Heart left ventricle (tissue), 16 donors: ENCODE measurements around the gene LGALS13. TPM values are rescaled to one million over a fixed set of nuclear protein-coding genes. Genes with fewer than 3 reads are reported as not detected.

Source experiments
- ATAC-seq, 4 donors: fragments of 200-7000 bp; cut with Tn5 transposase; one replicate each; pipeline ENCODE4 v1.9.1; 2020 to 2022; ENCODE audit warnings: moderate library complexity in 4 of 4, mild to moderate bottlenecking in 3 of 4, moderate number of reproducible peaks in 1 of 4
- DNase-seq, 5 donors: peaks; one replicate each; pipeline ENCODE4 v3.0.0-alpha.2; 2020
- H3K27ac ChIP-seq, 12 donors: fragments of 200-600 bp; sonication (generic) in 4 of 12; one replicate each; pipeline versions ENCODE4 v1.5.0 to v1.8.0; 2016 to 2022; ENCODE audit warnings: mild to moderate bottlenecking in 2 of 12
- H3K27me3 ChIP-seq, 9 donors: fragments of 200-600 bp; sonication (generic) in 2 of 9; one replicate each; pipeline versions ENCODE4 v1.5.1 to v1.8.0; 2016 to 2022; ENCODE audit warnings: mild to moderate bottlenecking in 3 of 9
- H3K36me3 ChIP-seq, 9 donors: fragments of 200-600 bp; sonication (generic) in 2 of 9; one replicate each; pipeline versions ENCODE4 v1.5.0 to v1.8.0; 2018 to 2022; ENCODE audit warnings: mild to moderate bottlenecking in 2 of 9
- H3K4me1 ChIP-seq, 12 donors: fragments of 200-600 bp; sonication (generic) in 4 of 12; one replicate each; pipeline versions ENCODE4 v1.5.0 to v1.8.0; 2016 to 2022; ENCODE audit warnings: mild to moderate bottlenecking in 3 of 12
- H3K4me3 ChIP-seq, 12 donors: fragments of 200-600 bp; sonication (generic) in 4 of 12; one replicate each; pipeline versions ENCODE4 v1.5.0 to v1.8.0; 2017 to 2022; ENCODE audit warnings: mild to moderate bottlenecking in 9 of 12, moderate library complexity in 4 of 12
- H3K9me3 ChIP-seq, 12 donors: fragments of 200-600 bp; sonication (generic) in 4 of 12; one replicate each; pipeline versions ENCODE4 v1.5.0 to v1.8.0; 2016 to 2022; ENCODE audit warnings: mild to moderate bottlenecking in 1 of 12
- CTCF ChIP-seq, 12 donors: fragments of 200-600 bp; sonication (generic) in 4 of 12; IDR thresholded peaks; one replicate each; pipeline versions ENCODE4 v1.5.0 to v1.8.0; 2018 to 2022; ENCODE audit warnings: antibody characterized with exemption in 12 of 12, mild to moderate bottlenecking in 5 of 12
- POLR2A ChIP-seq, 2 donors: fragments of 450-650 bp; IDR thresholded peaks; one replicate each; pipeline ENCODE4 v1.6.1; 2017; ENCODE audit warnings: antibody characterized with exemption in 2 of 2, mild to moderate bottlenecking in 2 of 2, moderate library complexity in 2 of 2
- WGBS, 4 donors: extraction: QIAGEN DNeasy Blood & Tissue Kit in 2 of 4; methylation state at CpG; one replicate each; pipeline versions ENCODE4 v1.1.5 to v1.1.7; 2013 to 2018; 5-methylcytosine and 5-hydroxymethylcytosine counted together
- intact Hi-C, 10 donors: fragments of 100-400 bp; cut with DNase I; formaldehyde crosslinking; loops; one replicate each; pipeline versions ENCODE4 v1.11.1 to v1.14.2; 2022
- polyA plus RNA-seq, 2 donors: library from polyadenylated mRNA; stranded (reverse); fragments of 200-250 nt; gene quantifications; one replicate each; pipeline ENCODE4 v1.2.3, GENCODE V29; 2013
- total RNA-seq, 9 donors: library from RNA; depleted of rRNA in 2 of 9; stranded (reverse); fragments of >200 nt in 2 of 9; fragmentation: NEBNext Ultra II Directional in 3 of 9; extraction: Animal tissue kit (Norgen Biotek cat#: 25700) in 3 of 9; gene quantifications; one replicate each; pipeline versions ENCODE4 v1.1.0 to v1.2.4, GENCODE V29; 2016 to 2023
- donor health status: ischemic (EF 13 %, LVEDD 7.1; RV severe dilation, severe dysfunction).
- donor health status: healthy with polysubstance abuse.
- donor health status: DM: no; HTN: yes; CAD: no.
- donor health status: DM: no; HTN: no; CAD: no.
- donor health status: ischemic (EF 25% LVEDD 6.9; RV normal size, moderate dysfunction).
- donor health status: ischemic (EF 25% LVEDD 5.7; RV mildly dilated, moderate dysfunction).
- donor health status: healthy.
- donor health status: DM: yes; HTN: yes; CAD: no.
- donor health status: ischemic (EF 35%, LVEDD 5.7; RV mildly dilated, moderate dysfunction).
- donor health status: nonischemic (EF 11% LVEDD 7.7; RV severe dilation, severe dysfunction).
- donor health status: DM: yes; HTN: yes; CAD: no.
- donor health status: PGD.
- donor health status: ischemic (EF 29% LVEDD 5.4; RV normal size, mild dysfunction).
- donor health status: nonischemic (EF 23%, LVEDD 6.1; RV moderate dilation, normal function).

Gene LGALS13
- total and polyA plus RNA-seq, 11 donors = not detected

GRCh38 chr19:39643591-39643990 is 41.3 kb downstream of the LGALS13 start:
- H3K27me3 ChIP-seq = peaks cover 0 to 20% (median 5%) of the 10 kb centered on the region in 9 donors

GRCh38 chr19:39645800-39646411 is 43.6 kb downstream of the LGALS13 start:
- WGBS, 4 donors = 17 to 27% (median 23%) methylated on average over 6 of the region's 6 CpGs
- no peak overlapping the region for H3K4me3 ChIP-seq
- H3K4me1 ChIP-seq = no peaks in the 10 kb centered on the region
- intact Hi-C loops = no loop called here
- H3K9me3 ChIP-seq = no peaks in the 10 kb centered on the region
- no peak overlapping the region for H3K27ac ChIP-seq
- ATAC-seq (no peak), DNase-seq (no peak)
- no peak for TF ChIP-seq POLR2A (IDR thresholded peaks at IDR 0.05)
- H3K36me3 ChIP-seq = no peaks in the 10 kb centered on the region
- H3K27me3 ChIP-seq = peaks cover 0 to 17% (median 4%) of the 10 kb centered on the region in 9 donors

More at GRCh38 chr19:39643591-39643990, 41.3 kb downstream of the LGALS13 start:
- TF ChIP-seq CTCF (IDR thresholded peaks at IDR 0.05) (no peak), POLR2A (IDR thresholded peaks at IDR 0.05) (no peak)
- no peak overlapping the region for H3K4me3 ChIP-seq
- H3K4me1 ChIP-seq = no peaks in the 10 kb centered on the region
- H3K27ac ChIP-seq = no peak overlapping the region
- ATAC-seq = no peak
- DNase-seq = no peak
- no peaks in the 10 kb centered on the region for H3K36me3 ChIP-seq
- 60 to 67% (median 62%) methylated on average over 5 of the region's 5 CpGs for WGBS, 4 donors
- no peaks in the 10 kb centered on the region for H3K9me3 ChIP-seq
- intact Hi-C loops = no loop called here

GRCh38 chr19:39647918-39648317 is 45.6 kb downstream of the LGALS13 start:
- 35 to 42% (median 39%) methylated on average over 3 of the region's 3 CpGs for WGBS, 4 donors
- TF ChIP-seq CTCF (IDR thresholded peaks at IDR 0.05) = no peak
- TF ChIP-seq POLR2A (IDR thresholded peaks at IDR 0.05) = no peak
- no peaks in the 10 kb centered on the region for H3K36me3 ChIP-seq
- H3K4me3 ChIP-seq = no peak overlapping the region
- no peaks in the 10 kb centered on the region for H3K9me3 ChIP-seq
- H3K27ac ChIP-seq = no peak overlapping the region
- no peak for ATAC-seq
- DNase-seq = no peak
- intact Hi-C loops = no loop called here
- H3K4me1 ChIP-seq = no peaks in the 10 kb centered on the region
- peaks cover 0 to 11% (median 0%) of the 10 kb centered on the region in 9 donors for H3K27me3 ChIP-seq

GRCh38 chr19:39655613-39656012 is 53.3 kb downstream of the LGALS13 start, which contains the start of gene LGALS16:
Gene LGALS16 (plus strand): TSS chr19:39655913. CDS start chr19:39655962, 49 bp downstream.
- H3K4me1 ChIP-seq = no peaks in the 10 kb centered on the region
- no peaks in the 10 kb centered on the region for H3K9me3 ChIP-seq
- no peaks in the 10 kb centered on the region for H3K36me3 ChIP-seq
- ATAC-seq (no peak), DNase-seq (no peak)
- WGBS, 4 donors = 38 to 51% (median 46%) methylated on average over 3 of the region's 3 CpGs
- no peak within 1 kb of the TSS for H3K4me3 ChIP-seq
- H3K27me3 ChIP-seq = peaks cover 0 to 4% (median 0%) of the 10 kb centered on the region in 9 donors
- H3K27ac ChIP-seq = no peak within 1 kb of the TSS
- intact Hi-C loops = no loop called here
- TF ChIP-seq CTCF (IDR thresholded peaks at IDR 0.05) (no peak), POLR2A (IDR thresholded peaks at IDR 0.05) (no peak)

Other genes starting within 250 kb of the LGALS13 start
- gene PAF1, start 211.4 kb upstream of the LGALS13 start, total RNA-seq = 10 to 100 TPM; 32.8 to 75.7 (median 40.7) TPM
- gene PAF1, start 211.4 kb upstream of the LGALS13 start, polyA plus RNA-seq = 10 to 100 TPM; 32.5 to 61.1 TPM
- gene MED29, start 211.1 kb upstream of the LGALS13 start, total RNA-seq = 10 to 100 TPM; 26.3 to 53.0 (median 34.1) TPM
- 10 to 100 TPM; 34.1 to 46.0 TPM for gene MED29, start 211.1 kb upstream of the LGALS13 start, polyA plus RNA-seq
- 100 to 1,000 TPM in 2 of 9 donors, 10 to 100 TPM in 7; 16.1 to 145 (median 51.1) TPM for gene ZFP36, start 195.7 kb upstream of the LGALS13 start, total RNA-seq
- gene ZFP36, start 195.7 kb upstream of the LGALS13 start, polyA plus RNA-seq = 10 to 100 TPM; 45.8 to 65.1 TPM
- 10 to 100 TPM in 8 of 9 donors, 1 to 10 TPM in 1; 9.2 to 38.5 (median 14.6) TPM for gene PLEKHG2, start 189.9 kb upstream of the LGALS13 start, total RNA-seq
- gene PLEKHG2, start 189.9 kb upstream of the LGALS13 start, polyA plus RNA-seq = 10 to 100 TPM in 1 of 2 donors, 1 to 10 TPM in 1; 8.9 to 11.7 TPM
- gene RPS16, start 166.6 kb upstream of the LGALS13 start, total RNA-seq = 1,000 to 10,000 TPM in 7 of 9 donors, 100 to 1,000 TPM in 2; 617 to 1,566 (median 1,374) TPM
- 1,000 to 10,000 TPM; 1,266 to 2,656 TPM for gene RPS16, start 166.6 kb upstream of the LGALS13 start, polyA plus RNA-seq
- 100 to 1,000 TPM in 1 of 9 donors, 10 to 100 TPM in 8; 64.2 to 113 (median 81.7) TPM for gene SUPT5H, start 156.9 kb upstream of the LGALS13 start, total RNA-seq
- 100 to 1,000 TPM in 1 of 2 donors, 10 to 100 TPM in 1; 63.8 to 112 TPM for gene SUPT5H, start 156.9 kb upstream of the LGALS13 start, polyA plus RNA-seq
- gene TIMM50, start 121.7 kb upstream of the LGALS13 start, total RNA-seq = 10 to 100 TPM; 66.0 to 91.3 (median 77.3) TPM
- gene TIMM50, start 121.7 kb upstream of the LGALS13 start, polyA plus RNA-seq = 100 to 1,000 TPM; 103 to 106 TPM
- not detected for gene DLL3, start 103.6 kb upstream of the LGALS13 start, total RNA-seq
- not detected for gene DLL3, start 103.6 kb upstream of the LGALS13 start, polyA plus RNA-seq
- gene SELENOV, start 87.4 kb upstream of the LGALS13 start, total RNA-seq = not detected
- not detected for gene SELENOV, start 87.4 kb upstream of the LGALS13 start, polyA plus RNA-seq
- 1 to 10 TPM; 1.1 to 5.1 (median 2.9) TPM for gene EID2B, start 69.7 kb upstream of the LGALS13 start, total RNA-seq
- gene EID2B, start 69.7 kb upstream of the LGALS13 start, polyA plus RNA-seq = 1 to 10 TPM; 1.4 to 2.2 TPM
- gene EID2, start 62.4 kb upstream of the LGALS13 start, total RNA-seq = 10 to 100 TPM in 7 of 9 donors, 1 to 10 TPM in 2; 7.1 to 14.6 (median 12.6) TPM
- gene EID2, start 62.4 kb upstream of the LGALS13 start, polyA plus RNA-seq = 10 to 100 TPM; 12.9 to 16.5 TPM
- not detected for gene LGALS16, start 53.4 kb downstream of the LGALS13 start, total RNA-seq
- gene LGALS16, start 53.4 kb downstream of the LGALS13 start, polyA plus RNA-seq = not detected
- not detected for gene LGALS14, start 102.0 kb downstream of the LGALS13 start, total RNA-seq
- gene LGALS14, start 102.0 kb downstream of the LGALS13 start, polyA plus RNA-seq = not detected
- gene CLC, start 135.5 kb downstream of the LGALS13 start, total RNA-seq = 1 to 10 TPM in 2 of 9 donors, not detected in 7; 1.2 to 8.2 TPM
- under 1 TPM in 1 of 2 donors, not detected in 1; 0.15 TPM for gene CLC, start 135.5 kb downstream of the LGALS13 start, polyA plus RNA-seq
- gene LEUTX, start 176.3 kb downstream of the LGALS13 start, total RNA-seq = not detected
- gene LEUTX, start 176.3 kb downstream of the LGALS13 start, polyA plus RNA-seq = not detected
- gene DYRK1B, start 231.6 kb downstream of the LGALS13 start, total RNA-seq = 10 to 100 TPM; 12.8 to 49.1 (median 28.7) TPM
- gene DYRK1B, start 231.6 kb downstream of the LGALS13 start, polyA plus RNA-seq = 10 to 100 TPM; 13.8 to 19.7 TPM
- 10 to 100 TPM; 44.3 to 94.3 (median 70.5) TPM for gene FBL, start 243.9 kb downstream of the LGALS13 start, total RNA-seq
- gene FBL, start 243.9 kb downstream of the LGALS13 start, polyA plus RNA-seq = 100 to 1,000 TPM in 1 of 2 donors, 10 to 100 TPM in 1; 72.5 to 169 TPM